ENCODE data around the gene TLK1.
A peak's percentile ranks its signal among the peaks of the same experiment; 100 is the strongest.

Gene TLK1

GRCh38 chr2:171169839-171170238, 9.1 kb upstream of the TLK1 start:
- H3K27me3 ChIP-seq (ENCODE audit: insufficient read depth, low read length) = no peaks in the 10 kb centered on the region
- no peak overlapping the region for H4K12ac ChIP-seq (ENCODE audit: low read depth, low read length)
- H3K79me1 ChIP-seq (ENCODE audit: low read length) = peaks cover 4% of the 10 kb centered on the region

GRCh38 chr2:171169333-171169732, 8.6 kb upstream of the TLK1 start:
- H3K4me1 ChIP-seq (ENCODE audit: control insufficient read depth in 1 of 2, insufficient read depth in 2 of 2, low read length in 2 of 2) = peaks cover 4 to 6% of the 10 kb centered on the region in 2 experiments
- H3K9ac ChIP-seq (ENCODE audit: low read length) = no peak overlapping the region
- H3K36me3 ChIP-seq (ENCODE audit: control insufficient read depth in 1 of 2, insufficient read depth in 2 of 2, low read length in 2 of 2) = no peaks in the 10 kb centered on the region
- no peak overlapping the region for H3K4ac ChIP-seq (ENCODE audit: low read depth, low read length)
- no peaks in the 10 kb centered on the region for H3K9me3 ChIP-seq (ENCODE audit: insufficient read depth, low read depth, low read length)
- H4K91ac ChIP-seq (ENCODE audit: low read depth, low read length) = no peak overlapping the region
- H3K14ac ChIP-seq (ENCODE audit: low read length) = no peak overlapping the region
- H3K27ac ChIP-seq (ENCODE audit: low read depth, low read length) = no peak overlapping the region
- H3K4me3 ChIP-seq (ENCODE audit: low read depth, low read length) = no peak overlapping the region
- peaks cover 4% of the 10 kb centered on the region for H3K79me1 ChIP-seq (ENCODE audit: low read length)
- no CpG with 5 or more reads among the region's 2 CpGs for WGBS (ENCODE audit: extremely low coverage, insufficient coverage, insufficient read length)
- H2AK5ac ChIP-seq (ENCODE audit: low read length) = no peak overlapping the region
- no peak overlapping the region for H3K4me2 ChIP-seq (ENCODE audit: low read length)
- H4K12ac ChIP-seq (ENCODE audit: low read depth, low read length) = no peak overlapping the region
- H3K23ac ChIP-seq (ENCODE audit: low read length) = no peak overlapping the region
- no peaks in the 10 kb centered on the region for H3K79me2 ChIP-seq (ENCODE audit: control insufficient read depth, insufficient read depth, low read length, poor library complexity)
- DNase-seq = no peak
- H4K8ac ChIP-seq (ENCODE audit: low read depth, low read length) = no peak overlapping the region
- H3K27me3 ChIP-seq (ENCODE audit: insufficient read depth, low read length) = no peaks in the 10 kb centered on the region
- no peak overlapping the region for H2BK12ac ChIP-seq (ENCODE audit: low read length)
- no peak overlapping the region for H2BK120ac ChIP-seq (ENCODE audit: insufficient read depth, low read length, poor library complexity)
- H2AFZ ChIP-seq (ENCODE audit: insufficient read depth, low read length, poor library complexity) = no peak overlapping the region
- H3K18ac ChIP-seq (ENCODE audit: low read length) = no peak overlapping the region
- H2BK5ac ChIP-seq (ENCODE audit: low read depth, low read length, poor library complexity) = no peak overlapping the region

More at GRCh38 chr2:171169839-171170238, 9.1 kb upstream of the TLK1 start:
- no peak for DNase-seq
- Histone ChIP-seq H3K4me1 (ENCODE audit: control insufficient read depth in 1 of 2, insufficient read depth in 2 of 2, low read length in 2 of 2) (peaks cover 4 to 6% of the 10 kb centered on the region in 2 experiments), H2BK5ac (ENCODE audit: low read depth, low read length, poor library complexity) (no peak overlapping the region), H3K27ac (ENCODE audit: low read depth, low read length) (no peak overlapping the region), H3K36me3 (ENCODE audit: control insufficient read depth in 1 of 2, insufficient read depth in 2 of 2, low read length in 2 of 2) (no peaks in the 10 kb centered on the region), H3K9me3 (ENCODE audit: insufficient read depth, low read depth, low read length) (no peaks in the 10 kb centered on the region), H2AK5ac (ENCODE audit: low read length) (no peak overlapping the region), H3K18ac (ENCODE audit: low read length) (no peak overlapping the region), H4K8ac (ENCODE audit: low read depth, low read length) (no peak overlapping the region), H3K23ac (ENCODE audit: low read length) (no peak overlapping the region), H2BK12ac (ENCODE audit: low read length) (no peak overlapping the region), H3K14ac (ENCODE audit: low read length) (no peak overlapping the region), H3K4me2 (ENCODE audit: low read length) (no peak overlapping the region), H2AFZ (ENCODE audit: insufficient read depth, low read length, poor library complexity) (no peak overlapping the region), H2BK120ac (ENCODE audit: insufficient read depth, low read length, poor library complexity) (no peak overlapping the region), H3K4me3 (ENCODE audit: low read depth, low read length) (no peak overlapping the region), H3K79me2 (ENCODE audit: control insufficient read depth, insufficient read depth, low read length, poor library complexity) (no peaks in the 10 kb centered on the region), H3K4ac (ENCODE audit: low read depth, low read length) (no peak overlapping the region), H4K91ac (ENCODE audit: low read depth, low read length) (no peak overlapping the region), H3K9ac (ENCODE audit: low read length) (no peak overlapping the region)

GRCh38 chr2:171167352-171167997, 6.8 kb upstream of the TLK1 start:
- H2AFZ ChIP-seq (ENCODE audit: insufficient read depth, low read length, poor library complexity) = no peak overlapping the region
- H3K27me3 ChIP-seq (ENCODE audit: insufficient read depth, low read length) = no peaks in the 10 kb centered on the region
- H3K4me2 ChIP-seq (ENCODE audit: low read length) = no peak overlapping the region
- no CpG with 5 or more reads among the region's 1 CpG for WGBS (ENCODE audit: extremely low coverage, insufficient coverage, insufficient read length)
- H3K36me3 ChIP-seq (ENCODE audit: control insufficient read depth in 1 of 2, insufficient read depth in 2 of 2, low read length in 2 of 2) = peaks cover 0 to 2% of the 10 kb centered on the region in 2 experiments
- H3K23ac ChIP-seq (ENCODE audit: low read length) = no peak overlapping the region
- H3K4me3 ChIP-seq (ENCODE audit: low read depth, low read length) = no peak overlapping the region
- no peak overlapping the region for H4K12ac ChIP-seq (ENCODE audit: low read depth, low read length)
- no peak overlapping the region for H2BK120ac ChIP-seq (ENCODE audit: insufficient read depth, low read length, poor library complexity)
- H3K18ac ChIP-seq (ENCODE audit: low read length) = no peak overlapping the region
- no peak overlapping the region for H4K91ac ChIP-seq (ENCODE audit: low read depth, low read length)
- no peak overlapping the region for H3K14ac ChIP-seq (ENCODE audit: low read length)
- DNase-seq = peak; percentile 12 to 98
- no peak overlapping the region for H4K8ac ChIP-seq (ENCODE audit: low read depth, low read length)
- H3K9ac ChIP-seq (ENCODE audit: low read length) = no peak overlapping the region
- H3K9me3 ChIP-seq (ENCODE audit: insufficient read depth, low read depth, low read length) = no peaks in the 10 kb centered on the region
- H2BK12ac ChIP-seq (ENCODE audit: low read length) = no peak overlapping the region
- H3K4me1 ChIP-seq (ENCODE audit: control insufficient read depth in 1 of 2, insufficient read depth in 2 of 2, low read length in 2 of 2) = peaks cover 4 to 5% of the 10 kb centered on the region in 2 experiments
- H3K79me2 ChIP-seq (ENCODE audit: control insufficient read depth, insufficient read depth, low read length, poor library complexity) = no peaks in the 10 kb centered on the region
- peaks cover 4% of the 10 kb centered on the region for H3K79me1 ChIP-seq (ENCODE audit: low read length)
- no peak overlapping the region for H3K4ac ChIP-seq (ENCODE audit: low read depth, low read length)
- H3K27ac ChIP-seq (ENCODE audit: low read depth, low read length) = no peak overlapping the region
- H2BK5ac ChIP-seq (ENCODE audit: low read depth, low read length, poor library complexity) = no peak overlapping the region
- no peak overlapping the region for H2AK5ac ChIP-seq (ENCODE audit: low read length)

GRCh38 chr2:171166328-171166983, 5.8 kb upstream of the TLK1 start:
- Histone ChIP-seq H3K4me2 (ENCODE audit: low read length) (peak overlapping the region; percentile 13), H4K8ac (ENCODE audit: low read depth, low read length) (no peak overlapping the region), H3K4ac (ENCODE audit: low read depth, low read length) (no peak overlapping the region), H2AFZ (ENCODE audit: insufficient read depth, low read length, poor library complexity) (no peak overlapping the region), H3K36me3 (ENCODE audit: control insufficient read depth in 1 of 2, insufficient read depth in 2 of 2, low read length in 2 of 2) (peaks cover 0 to 2% of the 10 kb centered on the region in 2 experiments), H3K4me3 (ENCODE audit: low read depth, low read length) (no peak overlapping the region), H3K18ac (ENCODE audit: low read length) (no peak overlapping the region), H3K23ac (ENCODE audit: low read length) (no peak overlapping the region), H3K9me3 (ENCODE audit: insufficient read depth, low read depth, low read length) (no peaks in the 10 kb centered on the region), H2BK12ac (ENCODE audit: low read length) (peak overlapping the region; percentile 37), H3K79me2 (ENCODE audit: control insufficient read depth, insufficient read depth, low read length, poor library complexity) (no peaks in the 10 kb centered on the region), H2BK5ac (ENCODE audit: low read depth, low read length, poor library complexity) (peak overlapping the region; percentile 58), H3K27ac (ENCODE audit: low read depth, low read length) (peak overlapping the region; percentile 71), H4K12ac (ENCODE audit: low read depth, low read length) (no peak overlapping the region), H3K9ac (ENCODE audit: low read length) (no peak overlapping the region), H2BK120ac (ENCODE audit: insufficient read depth, low read length, poor library complexity) (peak overlapping the region; percentile 76), H4K91ac (ENCODE audit: low read depth, low read length) (peak overlapping the region; percentile 16), H3K4me1 (ENCODE audit: control insufficient read depth in 1 of 2, insufficient read depth in 2 of 2, low read length in 2 of 2) (peaks cover 4 to 5% of the 10 kb centered on the region in 2 experiments), H3K27me3 (ENCODE audit: insufficient read depth, low read length) (no peaks in the 10 kb centered on the region), H3K79me1 (ENCODE audit: low read length) (peaks cover 4% of the 10 kb centered on the region), H2AK5ac (ENCODE audit: low read length) (no peak overlapping the region), H3K14ac (ENCODE audit: low read length) (no peak overlapping the region)
- WGBS (ENCODE audit: extremely low coverage, insufficient coverage, insufficient read length) = no CpG with 5 or more reads among the region's 6 CpGs
- DNase-seq = peak; percentile 70 to 92

All from trophoblast cell (in vitro differentiated cells and primary cell).